HEK293 (cell line): ENCODE data around the gene GALNTL6.

Experiments
- CTCF ChIA-PET: fragments of 350-600 bp; formaldehyde crosslinking; extraction: SDS; loops from one replicate; lab custom pipeline; 2021; ENCODE audit warnings: antibody characterized with exemption; lab: Yijun Ruan, JAX
- POLR2A ChIA-PET: fragments of 300-600 bp; formaldehyde crosslinking; extraction: SDS; loops from one replicate; lab custom pipeline; 2020; ENCODE audit warnings: antibody characterized with exemption, inconsistent platforms; lab: Yijun Ruan, JAX
- H3K27ac ChIP-seq: fragments of 200-500 bp; sonication (Bioruptor generic); 2 replicates; pipeline ENCODE4 v1.5.1; 2014; ENCODE audit warnings: low read depth, low read length, control low read depth, inconsistent platforms; ENCODE audit errors: extremely low read depth
- H3K36me3 ChIP-seq, 2 experiments: fragments of 200-500 bp in 1 of 2; sonication (Bioruptor generic) in 1 of 2; 1 replicate in 1 of 2; 2 replicates in 1 of 2; pipeline ENCODE4 v1.5.1; 2014 to 2017; ENCODE audit warnings: inconsistent platforms in 2 of 2, low read length in 2 of 2; ENCODE audit not compliant: control insufficient read depth in 2 of 2, insufficient read depth in 1 of 2
- H3K4me1 ChIP-seq: fragments of 200-500 bp; sonication (Bioruptor generic); 2 replicates; pipeline ENCODE4 v1.5.1; 2014; ENCODE audit warnings: mild to moderate bottlenecking, low read length, inconsistent platforms; ENCODE audit not compliant: control insufficient read depth, insufficient read depth
- H3K4me3 ChIP-seq: 2 replicates; pipeline ENCODE4 v1.5.1; 2011; ENCODE audit warnings: low read depth, mild to moderate bottlenecking, control low read depth, low read length, moderate library complexity
- H3K9me3 ChIP-seq: fragments of 200-500 bp; sonication (Bioruptor generic); 2 replicates; pipeline ENCODE4 v1.5.1; 2014; ENCODE audit warnings: low read depth, low read length, inconsistent platforms; ENCODE audit not compliant: control insufficient read depth, insufficient read depth
- FEZF1 ChIP-seq: fragments of 450-650 bp; formaldehyde crosslinking; IDR thresholded peaks from 2 replicates; pipeline ENCODE4 v1.5.1; 2016; ENCODE audit warnings: missing biosample characterization, missing genetic modification characterization
- MYNN ChIP-seq: fragments of 450-650 bp; formaldehyde crosslinking; IDR thresholded peaks from 2 replicates; pipeline ENCODE4 v1.5.1; 2016; ENCODE audit warnings: missing biosample characterization, missing genetic modification characterization, borderline replicate concordance
- SALL2 ChIP-seq: fragments of 450-650 bp; formaldehyde crosslinking; IDR thresholded peaks from 2 replicates; pipeline ENCODE4 v1.5.0; 2017; ENCODE audit warnings: missing biosample characterization, mild to moderate bottlenecking, missing genetic modification characterization, borderline replicate concordance
- SCRT2 ChIP-seq: fragments of 450-650 bp; formaldehyde crosslinking; IDR thresholded peaks from 2 replicates; pipeline ENCODE4 v1.5.1; 2016; ENCODE audit warnings: missing biosample characterization, missing genetic modification characterization
- SP7 ChIP-seq: fragments of 450-650 bp; formaldehyde crosslinking; IDR thresholded peaks from 2 replicates; pipeline ENCODE4 v1.5.1; 2016; ENCODE audit warnings: missing biosample characterization, missing genetic modification characterization
- WT1 ChIP-seq: fragments of 450-650 bp; formaldehyde crosslinking; IDR thresholded peaks from 2 replicates; pipeline ENCODE4 v1.5.1; 2016; ENCODE audit warnings: missing biosample characterization, missing genetic modification characterization
- YY2 ChIP-seq: fragments of 450-650 bp; formaldehyde crosslinking; IDR thresholded peaks from 2 replicates; pipeline ENCODE4 v1.5.1; 2016; ENCODE audit warnings: missing biosample characterization, missing genetic modification characterization
- ZFP3 ChIP-seq: fragments of 450-650 bp; formaldehyde crosslinking; IDR thresholded peaks from 2 replicates; pipeline ENCODE4 v1.5.1; 2016; ENCODE audit warnings: low read depth, missing biosample characterization, missing genetic modification characterization
- ZNF121 ChIP-seq: fragments of 450-650 bp; formaldehyde crosslinking; IDR thresholded peaks from 2 replicates; pipeline ENCODE4 v1.5.1; 2016; ENCODE audit warnings: missing biosample characterization, missing genetic modification characterization
- ZNF184 ChIP-seq: fragments of 450-650 bp; IDR thresholded peaks from 2 replicates; pipeline ENCODE4 v1.5.1; 2018; ENCODE audit warnings: missing biosample characterization, mild to moderate bottlenecking, missing genetic modification characterization
- ZNF2 ChIP-seq: fragments of 450-650 bp; formaldehyde crosslinking; IDR thresholded peaks from 2 replicates; pipeline ENCODE4 v1.5.1; 2016; ENCODE audit warnings: missing biosample characterization, missing genetic modification characterization
- ZNF211 ChIP-seq: fragments of 450-650 bp; formaldehyde crosslinking; IDR thresholded peaks from 2 replicates; pipeline ENCODE4 v1.5.1; 2016; ENCODE audit warnings: low read depth, missing biosample characterization, missing genetic modification characterization
- ZNF223 ChIP-seq: fragments of 450-650 bp; formaldehyde crosslinking; IDR thresholded peaks from 2 replicates; pipeline ENCODE4 v1.5.1; 2016; ENCODE audit warnings: missing biosample characterization, missing genetic modification characterization
- ZNF23 ChIP-seq: fragments of 450-650 bp; formaldehyde crosslinking; IDR thresholded peaks from 2 replicates; pipeline ENCODE4 v1.5.1; 2016; ENCODE audit warnings: missing biosample characterization, missing genetic modification characterization, borderline replicate concordance
- ZNF366 ChIP-seq: fragments of 450-650 bp; formaldehyde crosslinking; conservative IDR thresholded peaks from 2 replicates; pipeline ENCODE4 v1.5.1; 2016; ENCODE audit warnings: missing biosample characterization, missing genetic modification characterization
- ZNF394 ChIP-seq: fragments of 450-650 bp; formaldehyde crosslinking; IDR thresholded peaks from 2 replicates; pipeline ENCODE4 v1.5.1; 2016; ENCODE audit warnings: missing biosample characterization, missing genetic modification characterization, mild to moderate bottlenecking, moderate library complexity, borderline replicate concordance
- ZNF548 ChIP-seq: fragments of 450-650 bp; formaldehyde crosslinking; IDR thresholded peaks from 2 replicates; pipeline ENCODE4 v1.5.1; 2016; ENCODE audit warnings: missing biosample characterization, missing genetic modification characterization
- ZNF623 ChIP-seq: fragments of 450-650 bp; formaldehyde crosslinking; IDR thresholded peaks from 2 replicates; pipeline ENCODE4 v1.5.1; 2016; ENCODE audit warnings: missing biosample characterization, missing genetic modification characterization
- ZNF624 ChIP-seq: fragments of 450-650 bp; formaldehyde crosslinking; IDR thresholded peaks from 2 replicates; pipeline ENCODE4 v1.5.1; 2017; ENCODE audit warnings: missing biosample characterization, missing genetic modification characterization
- ZNF629 ChIP-seq: fragments of 450-650 bp; formaldehyde crosslinking; IDR thresholded peaks from 2 replicates; pipeline ENCODE4 v1.5.1; 2017; ENCODE audit warnings: missing biosample characterization, missing genetic modification characterization
- ZNF701 ChIP-seq: fragments of 450-650 bp; formaldehyde crosslinking; IDR thresholded peaks from 2 replicates; pipeline ENCODE4 v1.5.1; 2016; ENCODE audit warnings: missing biosample characterization, missing genetic modification characterization
- ZNF776 ChIP-seq: fragments of 450-650 bp; formaldehyde crosslinking; IDR thresholded peaks from 2 replicates; pipeline ENCODE4 v1.5.0; 2017; ENCODE audit warnings: missing biosample characterization, missing genetic modification characterization, borderline replicate concordance
- ZNF791 ChIP-seq: fragments of 450-650 bp; formaldehyde crosslinking; IDR thresholded peaks from 2 replicates; pipeline ENCODE4 v1.5.1; 2016; ENCODE audit warnings: missing biosample characterization, missing genetic modification characterization
- ZNF830 ChIP-seq: fragments of 450-650 bp; IDR thresholded peaks from 2 replicates; pipeline ENCODE4 v1.5.0; 2018; ENCODE audit warnings: missing biosample characterization, missing genetic modification characterization, low read depth, mild to moderate bottlenecking, moderate library complexity
- ZNF843 ChIP-seq: fragments of 450-650 bp; formaldehyde crosslinking; IDR thresholded peaks from 2 replicates; pipeline ENCODE4 v1.5.1; 2016; ENCODE audit warnings: missing biosample characterization, missing genetic modification characterization
- TF ChIP-seq, protein P1 (sequence below): fragments of 450-650 bp; IDR thresholded peaks from 2 replicates; pipeline ENCODE4 v1.5.1; 2018; ENCODE audit warnings: missing biosample characterization, mild to moderate bottlenecking, missing genetic modification characterization
- TF ChIP-seq, protein P2 (sequence below): fragments of 450-650 bp; formaldehyde crosslinking; IDR thresholded peaks from 2 replicates; pipeline ENCODE4 v1.5.1; 2017; ENCODE audit warnings: missing biosample characterization, missing genetic modification characterization
- TF ChIP-seq, protein P3 (sequence below): fragments of 450-650 bp; formaldehyde crosslinking; optimal IDR thresholded peaks from 2 replicates; pipeline ENCODE3; 2016; ENCODE audit warnings: missing biosample characterization, mild to moderate bottlenecking, missing genetic modification characterization
- TF ChIP-seq, protein P4 (sequence below): IDR thresholded peaks from 2 replicates; pipeline ENCODE4 v1.6.1; 2011; ENCODE audit warnings: mild to moderate bottlenecking, low read depth, low read length, borderline replicate concordance
- TF ChIP-seq, protein P5 (sequence below): fragments of 450-650 bp; formaldehyde crosslinking; IDR thresholded peaks from 2 replicates; pipeline ENCODE4 v1.5.1; 2016; ENCODE audit warnings: missing biosample characterization, missing genetic modification characterization

GALNTL6 gene

DNA sequence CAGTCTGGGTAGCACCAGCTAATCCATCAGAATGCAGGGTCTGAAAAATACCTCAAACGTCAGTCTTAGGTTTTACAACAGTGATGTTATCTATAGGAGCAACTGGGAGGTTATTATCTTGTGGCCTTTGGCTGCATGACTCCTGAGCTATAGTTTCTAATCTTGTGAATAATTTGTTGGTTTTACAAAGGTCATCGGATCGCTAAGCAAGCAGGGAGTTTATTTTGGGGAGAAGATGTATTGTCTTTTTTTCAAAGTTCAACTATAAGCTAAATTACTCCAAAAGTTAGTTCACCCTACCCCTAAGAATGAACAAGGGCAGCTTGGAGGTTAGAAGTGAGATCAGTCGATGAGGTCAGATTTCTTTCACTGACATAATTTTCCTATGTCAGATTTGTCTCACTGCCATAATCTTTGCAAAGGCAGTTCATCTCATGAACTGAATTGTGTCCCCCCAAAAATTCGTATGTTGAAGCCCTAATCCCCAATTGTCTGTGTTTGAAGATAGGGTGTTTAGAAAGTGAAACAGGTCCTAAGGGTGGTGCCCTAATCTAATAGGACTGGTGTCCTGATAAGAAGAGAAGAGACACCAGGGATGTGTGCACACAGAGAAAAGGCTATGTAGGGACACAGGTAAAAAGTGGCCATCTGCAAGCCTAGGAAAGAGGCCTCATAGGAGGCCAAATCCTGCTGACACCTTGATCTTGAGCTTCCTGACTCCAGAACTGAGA, 1179.6 kb downstream of the GALNTL6 start:
- ChIA-PET CTCF (interaction anchor here (0.6 kb wide), 1 partner anchor 336 kb away, joined by 3 read pairs; no protein-coding TSS in a partner anchor), POLR2A (no interaction called here)
- no peak overlapping the region for H3K4me3 ChIP-seq
- H3K4me1 ChIP-seq: no peaks in the 10 kb centered on the region
- no peaks in the 10 kb centered on the region for H3K9me3 ChIP-seq
- no peaks in the 10 kb centered on the region for H3K36me3 ChIP-seq
- no peak overlapping the region for H3K27ac ChIP-seq
- TF ChIP-seq, protein P1, sequence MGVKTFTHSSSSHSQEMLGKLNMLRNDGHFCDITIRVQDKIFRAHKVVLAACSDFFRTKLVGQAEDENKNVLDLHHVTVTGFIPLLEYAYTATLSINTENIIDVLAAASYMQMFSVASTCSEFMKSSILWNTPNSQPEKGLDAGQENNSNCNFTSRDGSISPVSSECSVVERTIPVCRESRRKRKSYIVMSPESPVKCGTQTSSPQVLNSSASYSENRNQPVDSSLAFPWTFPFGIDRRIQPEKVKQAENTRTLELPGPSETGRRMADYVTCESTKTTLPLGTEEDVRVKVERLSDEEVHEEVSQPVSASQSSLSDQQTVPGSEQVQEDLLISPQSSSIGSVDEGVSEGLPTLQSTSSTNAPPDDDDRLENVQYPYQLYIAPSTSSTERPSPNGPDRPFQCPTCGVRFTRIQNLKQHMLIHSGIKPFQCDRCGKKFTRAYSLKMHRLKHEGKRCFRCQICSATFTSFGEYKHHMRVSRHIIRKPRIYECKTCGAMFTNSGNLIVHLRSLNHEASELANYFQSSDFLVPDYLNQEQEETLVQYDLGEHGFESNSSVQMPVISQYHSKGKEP (tag by site-specific recombination): no peak
- TF ChIP-seq ZNF211 (no peak), YY2 (tag by site-specific recombination) (no peak), ZFP3 (tag by site-specific recombination) (no peak), ZNF2 (no peak), FEZF1 (tag by site-specific recombination) (peak; percentile 50; the same call in 1 of the 2 replicates), ZNF830 (no peak), ZNF223 (tag by site-specific recombination) (no peak), ZNF548 (tag by site-specific recombination) (no peak), SCRT2 (tag by site-specific recombination) (no peak), SALL2 (tag by site-specific recombination) (no peak), SP7 (tag by site-specific recombination) (no peak), ZNF623 (tag by site-specific recombination) (no peak), ZNF701 (no peak), ZNF624 (tag by site-specific recombination) (no peak), ZNF23 (tag by site-specific recombination) (no peak), ZNF776 (tag by site-specific recombination) (no peak), ZNF629 (tag by site-specific recombination) (peak; percentile 78), MYNN (no peak), ZNF791 (no peak), ZNF366 (peak; percentile 46; the same call in 1 of the 2 replicates), ZNF394 (peak; percentile 71), ZNF121 (tag by site-specific recombination) (no peak), ZNF184 (no peak), ZNF843 (tag by site-specific recombination) (peak; percentile 41; the same call in 1 of the 2 replicates), WT1 (tag by site-specific recombination) (0 out of 2 replicates have a peak, but pooled peaks have one; percentile 13)
- TF ChIP-seq, protein P2, sequence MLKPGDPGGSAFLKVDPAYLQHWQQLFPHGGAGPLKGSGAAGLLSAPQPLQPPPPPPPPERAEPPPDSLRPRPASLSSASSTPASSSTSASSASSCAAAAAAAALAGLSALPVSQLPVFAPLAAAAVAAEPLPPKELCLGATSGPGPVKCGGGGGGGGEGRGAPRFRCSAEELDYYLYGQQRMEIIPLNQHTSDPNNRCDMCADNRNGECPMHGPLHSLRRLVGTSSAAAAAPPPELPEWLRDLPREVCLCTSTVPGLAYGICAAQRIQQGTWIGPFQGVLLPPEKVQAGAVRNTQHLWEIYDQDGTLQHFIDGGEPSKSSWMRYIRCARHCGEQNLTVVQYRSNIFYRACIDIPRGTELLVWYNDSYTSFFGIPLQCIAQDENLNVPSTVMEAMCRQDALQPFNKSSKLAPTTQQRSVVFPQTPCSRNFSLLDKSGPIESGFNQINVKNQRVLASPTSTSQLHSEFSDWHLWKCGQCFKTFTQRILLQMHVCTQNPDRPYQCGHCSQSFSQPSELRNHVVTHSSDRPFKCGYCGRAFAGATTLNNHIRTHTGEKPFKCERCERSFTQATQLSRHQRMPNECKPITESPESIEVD: peak; percentile 86
- TF ChIP-seq, protein P3, sequence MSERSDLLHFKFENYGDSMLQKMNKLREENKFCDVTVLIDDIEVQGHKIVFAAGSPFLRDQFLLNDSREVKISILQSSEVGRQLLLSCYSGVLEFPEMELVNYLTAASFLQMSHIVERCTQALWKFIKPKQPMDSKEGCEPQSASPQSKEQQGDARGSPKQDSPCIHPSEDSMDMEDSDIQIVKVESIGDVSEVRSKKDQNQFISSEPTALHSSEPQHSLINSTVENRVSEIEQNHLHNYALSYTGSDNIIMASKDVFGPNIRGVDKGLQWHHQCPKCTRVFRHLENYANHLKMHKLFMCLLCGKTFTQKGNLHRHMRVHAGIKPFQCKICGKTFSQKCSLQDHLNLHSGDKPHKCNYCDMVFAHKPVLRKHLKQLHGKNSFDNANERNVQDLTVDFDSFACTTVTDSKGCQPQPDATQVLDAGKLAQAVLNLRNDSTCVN (tag by site-specific recombination): no peak
- TF ChIP-seq, protein P4, sequence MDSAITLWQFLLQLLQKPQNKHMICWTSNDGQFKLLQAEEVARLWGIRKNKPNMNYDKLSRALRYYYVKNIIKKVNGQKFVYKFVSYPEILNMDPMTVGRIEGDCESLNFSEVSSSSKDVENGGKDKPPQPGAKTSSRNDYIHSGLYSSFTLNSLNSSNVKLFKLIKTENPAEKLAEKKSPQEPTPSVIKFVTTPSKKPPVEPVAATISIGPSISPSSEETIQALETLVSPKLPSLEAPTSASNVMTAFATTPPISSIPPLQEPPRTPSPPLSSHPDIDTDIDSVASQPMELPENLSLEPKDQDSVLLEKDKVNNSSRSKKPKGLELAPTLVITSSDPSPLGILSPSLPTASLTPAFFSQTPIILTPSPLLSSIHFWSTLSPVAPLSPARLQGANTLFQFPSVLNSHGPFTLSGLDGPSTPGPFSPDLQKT: no peak
- TF ChIP-seq, protein P5, sequence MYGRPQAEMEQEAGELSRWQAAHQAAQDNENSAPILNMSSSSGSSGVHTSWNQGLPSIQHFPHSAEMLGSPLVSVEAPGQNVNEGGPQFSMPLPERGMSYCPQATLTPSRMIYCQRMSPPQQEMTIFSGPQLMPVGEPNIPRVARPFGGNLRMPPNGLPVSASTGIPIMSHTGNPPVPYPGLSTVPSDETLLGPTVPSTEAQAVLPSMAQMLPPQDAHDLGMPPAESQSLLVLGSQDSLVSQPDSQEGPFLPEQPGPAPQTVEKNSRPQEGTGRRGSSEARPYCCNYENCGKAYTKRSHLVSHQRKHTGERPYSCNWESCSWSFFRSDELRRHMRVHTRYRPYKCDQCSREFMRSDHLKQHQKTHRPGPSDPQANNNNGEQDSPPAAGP: no peak
